GM13976 (cell line): ENCODE data around the gene NMNAT1.
"Not testable (repeated sequence)": the region's sequence is repeated elsewhere in the genome, so short reads cannot be mapped to it uniquely, and the experiment has no call there.

Experiments
- DNase-seq: peaks from one replicate; pipeline ENCODE4 v3.0.0; 2012; ENCODE audit warnings: low spot score
- CTCF ChIP-seq: IDR thresholded peaks from 2 replicates; pipeline ENCODE4 v1.5.1; 2012; ENCODE audit warnings: borderline replicate concordance, mild to moderate bottlenecking; ENCODE audit not compliant: insufficient read depth; ENCODE audit errors: extremely low read depth, missing control alignments, control extremely low read depth
- in situ Hi-C: fragments of 300-500 bp; cut with MboI; formaldehyde crosslinking; loops from one replicate; pipeline ENCODE4 v1.12.0; 2022; ENCODE audit warnings: low sequenced_read_pairs, mixed read lengths, inconsistent platforms; ENCODE audit not compliant: unreplicated experiment

Gene NMNAT1

GRCh38 chr1:10007169-10007568 is 63.9 kb downstream of the NMNAT1 start:
- TF ChIP-seq CTCF, result no peak
- DNase-seq, result no peak
- in situ Hi-C loops, result no loop called here

GRCh38 chr1:10014016-10014415 is 70.7 kb downstream of the NMNAT1 start:
- TF ChIP-seq CTCF, result no peak
- no peak for DNase-seq
- in situ Hi-C loops, result no loop called here

DNA sequence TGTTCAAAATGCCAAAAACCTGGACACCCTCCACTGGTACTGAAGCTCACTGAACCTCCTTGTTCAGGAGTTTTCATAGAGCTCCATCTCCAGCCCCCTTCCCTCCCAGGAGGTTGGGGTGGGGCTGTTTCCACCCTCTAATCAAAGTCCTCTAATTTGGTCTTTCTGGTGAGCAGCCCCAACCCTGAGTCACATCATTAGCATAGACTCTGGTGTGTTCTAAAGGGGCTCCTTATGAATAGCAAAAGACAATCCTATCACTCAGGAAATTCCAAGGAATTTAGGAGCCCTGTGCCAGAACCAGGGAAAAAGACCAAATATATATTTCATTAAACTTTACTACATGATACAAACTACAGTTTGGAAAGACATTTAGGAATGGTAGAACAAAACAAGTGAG is 76.3 kb downstream of the NMNAT1 start:
- DNase-seq, result no peak
- in situ Hi-C loops, result no loop called here
- TF ChIP-seq CTCF, result no peak

DNA sequence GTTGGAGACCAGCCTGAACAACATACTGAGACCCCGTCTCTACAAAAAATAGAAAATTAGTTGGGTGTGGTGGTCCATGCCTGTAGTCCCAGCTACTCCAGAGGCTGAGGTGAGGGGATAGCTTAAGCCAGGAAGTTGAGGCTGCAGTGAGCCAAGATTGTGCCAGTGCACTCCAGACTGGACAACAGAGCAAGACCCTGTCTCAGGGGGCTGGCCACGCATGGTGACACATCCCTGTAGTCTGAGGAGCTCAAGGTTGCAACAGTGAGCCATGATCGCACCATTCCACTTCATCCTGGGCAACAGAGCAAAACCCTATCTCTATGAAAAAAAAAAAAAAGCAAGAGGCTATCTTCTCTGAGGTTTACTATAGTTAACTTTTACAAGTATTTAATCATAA is 76.8 kb downstream of the NMNAT1 start:
- in situ Hi-C loops, result no loop called here
- no peak for DNase-seq
- TF ChIP-seq CTCF, result no peak

- not testable (repeated sequence) for DNase-seq
Observed at GRCh38 chr1:10020678-10021077, 77.4 kb downstream of the NMNAT1 start.

DNA sequence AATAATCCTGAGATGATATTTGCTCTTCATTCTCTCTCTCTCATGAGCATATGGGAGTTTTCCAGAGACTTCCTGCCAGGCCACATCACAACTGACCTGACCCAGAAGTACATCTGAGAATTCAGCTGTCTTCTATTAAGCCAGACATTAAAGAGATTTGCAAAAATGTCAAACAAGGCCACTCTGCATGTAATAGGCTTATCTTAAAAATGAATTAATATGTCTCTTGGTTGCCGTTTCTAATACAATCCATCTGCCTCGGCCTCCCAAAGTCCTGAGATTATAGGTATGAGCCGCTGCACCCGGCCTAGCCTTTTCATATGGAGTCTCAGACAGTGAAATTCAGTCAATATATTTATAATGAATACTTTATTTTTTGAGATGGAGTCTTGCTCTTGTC is 78.7 kb downstream of the NMNAT1 start:
- in situ Hi-C loops, DNase-seq: not testable (repeated sequence)

More at GRCh38 chr1:10020678-10021077, 77.4 kb downstream of the NMNAT1 start:
- in situ Hi-C loops, result not testable (repeated sequence)

DNA sequence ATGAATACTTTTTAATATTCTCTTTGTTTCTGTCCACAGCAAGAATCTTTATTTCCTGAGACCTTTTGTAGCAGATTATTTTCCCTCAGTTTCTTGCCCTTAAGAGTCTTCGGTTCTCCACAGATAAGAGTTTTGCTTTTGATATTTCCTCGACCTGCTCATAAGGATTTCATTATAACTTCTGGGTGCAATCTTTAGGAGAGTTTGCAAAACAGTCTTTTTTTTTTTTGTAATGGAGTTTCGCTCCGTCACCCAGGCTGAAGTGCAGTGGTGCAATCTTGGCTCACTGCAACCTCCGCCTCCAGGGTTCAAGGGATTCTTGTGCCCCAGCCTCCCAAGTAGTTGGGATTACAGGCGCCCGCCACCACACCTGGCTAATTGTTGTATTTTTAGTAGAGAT is 79.4 kb downstream of the NMNAT1 start:
- in situ Hi-C loops, result no loop called here
- DNase-seq, result no peak
- no peak for TF ChIP-seq CTCF

GRCh38 chr1:10025354-10025753 is 82.1 kb downstream of the NMNAT1 start:
- no peak for TF ChIP-seq CTCF
- in situ Hi-C loops, result no loop called here
- no peak for DNase-seq
